Smooth muscle cell of the coronary artery (primary cell): ENCODE measurements around the gene ZXDB. TPM values are rescaled to one million over a fixed set of nuclear protein-coding genes. Genes with fewer than 3 reads are reported as not detected.

ENCODE experiments used
- total RNA-seq: library from RNA; depleted of rRNA; stranded (reverse); fragments of >200 nt; gene quantifications from 2 replicates; pipeline ENCODE4 v1.2.3, GENCODE V29; 2014; ENCODE audit warnings: low replicate concordance

Gene ZXDB
- total RNA-seq: 2.6 and 4.6 TPM in 2 replicates

DNA sequence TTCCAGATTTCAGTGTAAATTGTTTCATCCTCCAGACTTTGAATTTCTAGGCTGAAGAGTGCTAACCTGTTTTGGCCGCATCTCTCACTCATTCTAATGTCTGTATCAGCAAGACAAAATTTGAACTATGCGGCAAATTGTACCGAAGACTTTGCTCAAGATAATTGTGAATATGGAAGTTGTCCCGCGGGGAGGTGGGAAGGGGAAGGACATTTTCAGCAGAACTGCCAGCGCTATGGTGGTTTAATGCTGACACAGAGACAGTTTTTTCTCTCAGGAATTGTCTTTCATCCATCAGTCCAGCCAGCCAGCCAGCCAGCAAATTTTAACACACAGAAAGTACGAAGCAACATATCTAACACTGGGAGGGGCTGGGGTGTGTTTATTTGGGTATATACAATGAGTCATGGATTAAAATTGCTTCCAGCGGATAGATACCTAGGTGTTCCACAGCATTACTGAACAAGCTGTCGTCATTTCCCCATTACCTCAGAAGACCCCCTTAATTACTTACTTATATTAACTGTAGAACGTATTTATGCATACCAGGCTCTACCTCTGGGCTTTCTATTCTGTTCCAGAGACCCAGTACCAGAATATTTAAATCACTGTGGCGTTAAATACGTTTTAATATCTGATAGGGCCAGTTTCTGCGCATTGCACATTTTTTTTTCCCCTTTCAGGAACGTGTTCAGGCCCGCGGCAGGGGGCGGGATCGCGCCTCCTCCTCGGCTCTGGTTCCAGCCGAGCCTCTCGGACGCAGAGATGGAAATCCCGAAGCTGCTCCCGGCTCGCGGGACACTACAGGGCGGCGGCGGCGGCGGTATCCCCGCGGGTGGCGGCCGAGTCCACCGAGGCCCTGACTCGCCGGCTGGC lies at the start of gene ZXDB:
Gene ZXDB, plus strand, starts transcription at position 728 of the 876 bp plus-strand sequence. Its CDS starts 38 bp downstream, at position 766.

Other genes with a start within 250 kb of the ZXDB start
- gene NLRP2B, start 88.2 kb downstream of the ZXDB start, total RNA-seq: not detected in 2 replicates